GM10248 (cell line): ENCODE results near the gene USP20.

ENCODE experiments used
- CTCF ChIA-PET: fragments of 300-600 bp; sonication (Branson Sonifier 250); formaldehyde crosslinking; extraction: SDS; loops from one replicate; lab custom pipeline; 2021; ENCODE audit warnings: antibody characterized with exemption; lab: Yijun Ruan, JAX
- POLR2A ChIA-PET: fragments of 350-650 bp; sonication (Branson Sonifier 250); formaldehyde crosslinking; extraction: SDS; loops from one replicate; lab custom pipeline; 2020; ENCODE audit warnings: antibody characterized with exemption; lab: Yijun Ruan, JAX
- DNase-seq: peaks from one replicate; pipeline ENCODE4 v3.0.0; 2012; ENCODE audit errors: extremely low spot score
- CTCF ChIP-seq: IDR thresholded peaks from 2 replicates; pipeline ENCODE4 v1.5.1; 2012; ENCODE audit warnings: mild to moderate bottlenecking, low read depth; ENCODE audit errors: extremely low read depth, missing control alignments, control extremely low read depth

The USP20 gene

GRCh38 chr9:129906298-129906697 lies 71.0 kb downstream of the USP20 start:
- no peak for DNase-seq
- ChIA-PET POLR2A (no interaction called here), CTCF (interaction anchor here (2.0 kb wide), 1 partner anchor 9 kb away, joined by 5 read pairs; no protein-coding TSS in a partner anchor)
- no peak for TF ChIP-seq CTCF

GRCh38 chr9:129907201-129907600 lies 71.9 kb downstream of the USP20 start:
- no peak for DNase-seq
- ChIA-PET POLR2A (no interaction called here), CTCF (interaction anchor here (0.9 to 1.1 kb wide), 2 partner anchors 11 to 19 kb away, joined by 3 read pairs; no protein-coding TSS in a partner anchor)
- TF ChIP-seq CTCF: no peak

GRCh38 chr9:129908906-129909305 lies 73.6 kb downstream of the USP20 start:
- ChIA-PET POLR2A (no interaction called here), CTCF (interaction anchor here (1.0 kb wide), 1 partner anchor 15 kb away, joined by 4 read pairs; no protein-coding TSS in a partner anchor)

GRCh38 chr9:129909851-129910250 lies 74.6 kb downstream of the USP20 start:
- DNase-seq: no peak
- ChIA-PET POLR2A (no interaction called here), CTCF (interaction anchor here (0.8 to 1.6 kb wide), 3 partner anchors 9 to 16 kb away, joined by 3 to 4 read pairs (median 4); no protein-coding TSS in a partner anchor)
- TF ChIP-seq CTCF: no peak

More at GRCh38 chr9:129908906-129909305, 73.6 kb downstream of the USP20 start:
- TF ChIP-seq CTCF: no peak
- DNase-seq: no peak

GRCh38 chr9:129910628-129911567 lies 75.6 kb downstream of the USP20 start:
- TF ChIP-seq CTCF: no peak
- DNase-seq: no peak
- CTCF ChIA-PET: interaction anchor here (0.8 to 2.8 kb wide), 4 partner anchors 8 to 25 kb away, joined by 3 to 11 read pairs (median 4); no protein-coding TSS in a partner anchor
- POLR2A ChIA-PET: no interaction called here

- ChIA-PET CTCF (interaction anchor here (1.2 to 2.8 kb wide), 5 partner anchors 9 to 44 kb away, joined by 3 to 11 read pairs (median 4); no protein-coding TSS in a partner anchor), POLR2A (no interaction called here)
- TF ChIP-seq CTCF: no peak
- no peak for DNase-seq
Observed at GRCh38 chr9:129914051-129914450, 78.8 kb downstream of the USP20 start.
